GM23338 (cell line): Measurements from ENCODE around the gene PIK3R3. TPM values are rescaled to one million over a fixed set of nuclear protein-coding genes. Genes with fewer than 3 reads are reported as not detected.

Experiments used
- ATAC-seq: fragments of 200-7000 bp; cut with Tn5 transposase; 3 replicates; pipeline ENCODE4 v1.9.1; 2020
- DNase-seq: peaks from one replicate; pipeline ENCODE4 v3.0.0-alpha.2; 2015; ENCODE audit warnings: low spot score
- H2AFZ ChIP-seq: fragments of 200-600 bp; sonication (generic); 2 replicates; pipeline ENCODE4 v1.8.0; 2016; ENCODE audit warnings: antibody characterized with exemption, mild to moderate bottlenecking, moderate library complexity
- H3F3A ChIP-seq: fragments of 200-600 bp; sonication (generic); replicated peaks from 2 replicates; pipeline ENCODE4 v1.8.0; 2017; ENCODE audit warnings: antibody characterized with exemption, mixed run types, low read depth
- H3K27ac ChIP-seq: fragments of 200-600 bp; sonication (generic); 2 replicates; pipeline ENCODE4 v1.6.1; 2016; ENCODE audit warnings: low read depth
- H3K27me3 ChIP-seq: fragments of 200-600 bp; sonication (generic); 2 replicates; pipeline ENCODE4 v1.8.0; 2016; ENCODE audit warnings: mild to moderate bottlenecking, mixed run types, moderate library complexity; ENCODE audit not compliant: insufficient read depth
- H3K36me3 ChIP-seq: fragments of 200-600 bp; sonication (generic); 2 replicates; pipeline ENCODE4 v1.8.0; 2016; ENCODE audit warnings: mild to moderate bottlenecking; ENCODE audit not compliant: insufficient read depth
- H3K4me1 ChIP-seq: fragments of 200-600 bp; sonication (generic); 2 replicates; pipeline ENCODE4 v1.8.0; 2016; ENCODE audit warnings: mild to moderate bottlenecking, moderate library complexity; ENCODE audit not compliant: insufficient read depth
- H3K4me2 ChIP-seq: fragments of 200-600 bp; sonication (generic); 2 replicates; pipeline ENCODE4 v1.7.1; 2017; ENCODE audit warnings: mixed run types
- H3K4me3 ChIP-seq: fragments of 200-600 bp; sonication (generic); 2 replicates; pipeline ENCODE4 v1.6.1; 2016; ENCODE audit warnings: mixed run types
- H3K79me2 ChIP-seq: fragments of 200-600 bp; sonication (generic); replicated peaks from 2 replicates; pipeline ENCODE4 v1.8.0; 2017; ENCODE audit warnings: mild to moderate bottlenecking; ENCODE audit not compliant: insufficient read depth
- H3K9me2 ChIP-seq: fragments of 200-600 bp; sonication (generic); 2 replicates; pipeline ENCODE4 v1.8.0; 2017; ENCODE audit not compliant: insufficient read depth
- H4K20me1 ChIP-seq: fragments of 200-600 bp; sonication (generic); replicated peaks from 2 replicates; pipeline ENCODE4 v1.8.0; 2017; ENCODE audit warnings: mild to moderate bottlenecking; ENCODE audit not compliant: insufficient read depth
- H3K27ac Mint-ChIP-seq: 2 replicates; pipeline ENCODE4 v1.8.0; 2020; ENCODE audit warnings: inconsistent platforms, mild to moderate bottlenecking, moderate library complexity, mixed read lengths
- H3K27me3 Mint-ChIP-seq: 3 replicates; pipeline ENCODE4 v1.8.0; 2022; ENCODE audit warnings: low read depth, mild to moderate bottlenecking, moderate library complexity, mixed read lengths, inconsistent platforms; ENCODE audit not compliant: insufficient read depth, poor library complexity
- H3K36me3 Mint-ChIP-seq: 3 replicates; pipeline ENCODE4 v1.8.0; 2021; ENCODE audit warnings: low read depth, mild to moderate bottlenecking, inconsistent platforms, moderate library complexity, mixed read lengths
- H3K4me1 Mint-ChIP-seq: 3 replicates; pipeline ENCODE4 v1.8.0; 2020; ENCODE audit warnings: mild to moderate bottlenecking, inconsistent platforms, mixed read lengths
- H3K4me3 Mint-ChIP-seq: 3 replicates; pipeline ENCODE4 v1.8.0; 2021; ENCODE audit warnings: moderate library complexity, mild to moderate bottlenecking, inconsistent platforms, mixed read lengths
- H3K9me3 Mint-ChIP-seq: 3 replicates; pipeline ENCODE4 v1.8.0; 2020; ENCODE audit warnings: moderate library complexity, mild to moderate bottlenecking, inconsistent platforms, mixed read lengths
- EZH2phosphoT487 ChIP-seq: fragments of 200-600 bp; sonication (generic); IDR thresholded peaks from one replicate; pipeline ENCODE4 v1.8.1; 2018; ENCODE audit warnings: antibody characterized with exemption; ENCODE audit not compliant: unreplicated experiment
- JUNB ChIP-seq: IDR thresholded peaks from one replicate; pipeline ENCODE4 v1.6.1; 2016; ENCODE audit warnings: antibody characterized with exemption; ENCODE audit not compliant: unreplicated experiment
- NANOG ChIP-seq: IDR thresholded peaks from 2 replicates; pipeline ENCODE4 v1.6.1; 2016; ENCODE audit warnings: antibody characterized with exemption, borderline replicate concordance
- POLR2AphosphoS5 ChIP-seq: IDR thresholded peaks from 2 replicates; pipeline ENCODE4 v1.6.1; 2016; ENCODE audit warnings: antibody characterized with exemption, low read depth
- ZNF114 ChIP-seq: fragments of 250-450 bp; sonication (Bioruptor Pico); IDR thresholded peaks from 2 replicates; pipeline ENCODE4 v1.5.0; 2020; ENCODE audit warnings: mild to moderate bottlenecking, moderate library complexity
- ZNF331 ChIP-seq: fragments of 250-450 bp; sonication (Bioruptor Pico); IDR thresholded peaks from 2 replicates; pipeline ENCODE4 v1.5.0; 2020; ENCODE audit warnings: low read depth, mild to moderate bottlenecking, moderate library complexity
- polyA plus RNA-seq: library from polyadenylated mRNA; unstranded; fragments of >200 nt; fragmentation: Nextera tagmentation; extraction: Ambion mirVana; gene quantifications from 2 replicates; pipeline ENCODE4 v1.2.1, GENCODE V29; 2016
- total RNA-seq: library from RNA; depleted of rRNA; stranded (reverse); fragments of >200 nt; shearing (Covaris generic); gene quantifications from 2 replicates; pipeline ENCODE4 v1.2.3, GENCODE V29; 2014
- TF ChIP-seq, protein P1 (sequence below): fragments of 250-450 bp; sonication (Bioruptor Pico); IDR thresholded peaks from 2 replicates; pipeline ENCODE4 v1.5.0; 2020; ENCODE audit warnings: mild to moderate bottlenecking, moderate library complexity
- TF ChIP-seq, protein P2 (sequence below): IDR thresholded peaks from one replicate; pipeline ENCODE4 v1.6.1; 2018; ENCODE audit warnings: antibody characterized with exemption; ENCODE audit not compliant: unreplicated experiment

Gene PIK3R3
- total and polyA plus RNA-seq, 2 experiments from 2014 or later = 7.5 to 8.6 TPM

DNA sequence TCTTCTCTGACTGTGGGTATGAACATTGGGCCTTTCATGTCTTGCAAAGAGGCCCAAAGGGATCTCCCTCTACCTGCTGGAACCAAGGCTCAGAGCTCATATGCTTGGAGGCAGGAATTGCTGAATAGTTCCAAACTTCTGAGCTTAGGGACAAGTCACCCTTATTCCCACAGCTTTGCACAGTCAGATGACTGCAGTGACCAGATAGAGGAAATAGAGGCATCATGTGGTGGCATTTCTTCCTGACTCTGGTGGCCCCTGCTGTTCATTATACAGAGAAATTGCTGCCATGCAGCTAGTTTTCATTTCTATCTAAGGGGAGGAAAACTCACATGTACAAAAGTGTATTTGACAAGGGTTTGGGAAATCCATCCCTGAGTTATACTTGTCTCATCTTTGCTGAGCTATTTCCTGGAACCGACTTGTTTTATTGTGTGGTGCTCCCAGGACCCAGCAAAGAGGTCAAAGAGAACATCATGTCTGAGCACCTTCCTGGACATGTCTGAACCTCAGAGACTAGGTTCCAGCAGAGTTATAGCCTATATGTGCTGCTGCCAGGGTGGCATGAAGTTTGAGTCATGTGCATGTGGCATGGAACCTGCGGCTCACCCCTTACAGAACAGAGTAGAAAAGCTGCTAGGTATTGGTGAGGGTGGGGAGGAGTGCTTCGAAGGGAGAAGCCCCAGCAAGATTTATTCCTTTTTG is 131.2 kb downstream of the PIK3R3 start (continued):
- TF ChIP-seq, protein P1, sequence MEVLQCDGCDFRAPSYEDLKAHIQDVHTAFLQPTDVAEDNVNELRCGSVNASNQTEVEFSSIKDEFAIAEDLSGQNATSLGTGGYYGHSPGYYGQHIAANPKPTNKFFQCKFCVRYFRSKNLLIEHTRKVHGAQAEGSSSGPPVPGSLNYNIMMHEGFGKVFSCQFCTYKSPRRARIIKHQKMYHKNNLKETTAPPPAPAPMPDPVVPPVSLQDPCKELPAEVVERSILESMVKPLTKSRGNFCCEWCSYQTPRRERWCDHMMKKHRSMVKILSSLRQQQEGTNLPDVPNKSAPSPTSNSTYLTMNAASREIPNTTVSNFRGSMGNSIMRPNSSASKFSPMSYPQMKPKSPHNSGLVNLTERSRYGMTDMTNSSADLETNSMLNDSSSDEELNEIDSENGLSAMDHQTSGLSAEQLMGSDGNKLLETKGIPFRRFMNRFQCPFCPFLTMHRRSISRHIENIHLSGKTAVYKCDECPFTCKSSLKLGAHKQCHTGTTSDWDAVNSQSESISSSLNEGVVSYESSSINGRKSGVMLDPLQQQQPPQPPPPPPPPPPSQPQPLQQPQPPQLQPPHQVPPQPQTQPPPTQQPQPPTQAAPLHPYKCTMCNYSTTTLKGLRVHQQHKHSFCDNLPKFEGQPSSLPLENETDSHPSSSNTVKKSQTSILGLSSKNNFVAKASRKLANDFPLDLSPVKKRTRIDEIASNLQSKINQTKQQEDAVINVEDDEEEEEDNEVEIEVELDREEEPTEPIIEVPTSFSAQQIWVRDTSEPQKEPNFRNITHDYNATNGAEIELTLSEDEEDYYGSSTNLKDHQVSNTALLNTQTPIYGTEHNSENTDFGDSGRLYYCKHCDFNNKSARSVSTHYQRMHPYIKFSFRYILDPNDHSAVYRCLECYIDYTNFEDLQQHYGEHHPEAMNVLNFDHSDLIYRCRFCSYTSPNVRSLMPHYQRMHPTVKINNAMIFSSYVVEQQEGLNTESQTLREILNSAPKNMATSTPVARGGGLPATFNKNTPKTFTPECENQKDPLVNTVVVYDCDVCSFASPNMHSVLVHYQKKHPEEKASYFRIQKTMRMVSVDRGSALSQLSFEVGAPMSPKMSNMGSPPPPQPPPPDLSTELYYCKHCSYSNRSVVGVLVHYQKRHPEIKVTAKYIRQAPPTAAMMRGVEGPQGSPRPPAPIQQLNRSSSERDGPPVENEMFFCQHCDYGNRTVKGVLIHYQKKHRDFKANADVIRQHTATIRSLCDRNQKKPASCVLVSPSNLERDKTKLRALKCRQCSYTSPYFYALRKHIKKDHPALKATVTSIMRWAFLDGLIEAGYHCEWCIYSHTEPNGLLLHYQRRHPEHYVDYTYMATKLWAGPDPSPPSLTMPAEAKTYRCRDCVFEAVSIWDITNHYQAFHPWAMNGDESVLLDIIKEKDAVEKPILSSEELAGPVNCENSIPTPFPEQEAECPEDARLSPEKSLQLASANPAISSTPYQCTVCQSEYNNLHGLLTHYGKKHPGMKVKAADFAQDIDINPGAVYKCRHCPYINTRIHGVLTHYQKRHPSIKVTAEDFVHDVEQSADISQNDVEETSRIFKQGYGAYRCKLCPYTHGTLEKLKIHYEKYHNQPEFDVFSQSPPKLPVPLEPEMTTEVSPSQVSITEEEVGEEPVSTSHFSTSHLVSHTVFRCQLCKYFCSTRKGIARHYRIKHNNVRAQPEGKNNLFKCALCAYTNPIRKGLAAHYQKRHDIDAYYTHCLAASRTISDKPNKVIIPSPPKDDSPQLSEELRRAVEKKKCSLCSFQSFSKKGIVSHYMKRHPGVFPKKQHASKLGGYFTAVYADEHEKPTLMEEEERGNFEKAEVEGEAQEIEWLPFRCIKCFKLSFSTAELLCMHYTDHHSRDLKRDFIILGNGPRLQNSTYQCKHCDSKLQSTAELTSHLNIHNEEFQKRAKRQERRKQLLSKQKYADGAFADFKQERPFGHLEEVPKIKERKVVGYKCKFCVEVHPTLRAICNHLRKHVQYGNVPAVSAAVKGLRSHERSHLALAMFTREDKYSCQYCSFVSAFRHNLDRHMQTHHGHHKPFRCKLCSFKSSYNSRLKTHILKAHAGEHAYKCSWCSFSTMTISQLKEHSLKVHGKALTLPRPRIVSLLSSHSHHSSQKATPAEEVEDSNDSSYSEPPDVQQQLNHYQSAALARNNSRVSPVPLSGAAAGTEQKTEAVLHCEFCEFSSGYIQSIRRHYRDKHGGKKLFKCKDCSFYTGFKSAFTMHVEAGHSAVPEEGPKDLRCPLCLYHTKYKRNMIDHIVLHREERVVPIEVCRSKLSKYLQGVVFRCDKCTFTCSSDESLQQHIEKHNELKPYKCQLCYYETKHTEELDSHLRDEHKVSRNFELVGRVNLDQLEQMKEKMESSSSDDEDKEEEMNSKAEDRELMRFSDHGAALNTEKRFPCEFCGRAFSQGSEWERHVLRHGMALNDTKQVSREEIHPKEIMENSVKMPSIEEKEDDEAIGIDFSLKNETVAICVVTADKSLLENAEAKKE (CRISPR knock-in tag) = no peak

DNA sequence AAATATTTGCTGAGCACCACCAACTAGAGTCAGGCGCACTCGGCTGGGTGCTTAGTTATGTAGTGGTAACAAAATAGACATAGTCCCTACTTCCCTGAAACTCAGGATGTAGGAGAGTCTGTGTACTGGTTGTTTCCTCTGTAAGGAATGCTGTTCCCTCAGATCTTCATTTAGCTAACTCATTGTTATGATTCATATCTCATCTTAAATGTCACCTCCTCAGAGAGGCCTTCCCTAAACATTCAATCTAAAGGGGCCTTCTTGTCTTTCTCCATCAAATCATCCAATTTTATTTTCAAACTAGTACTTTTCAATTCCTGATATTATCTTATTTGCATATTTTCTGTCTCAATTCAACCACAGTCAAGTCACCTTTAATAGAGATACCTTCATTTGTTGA is 132.9 kb downstream of the PIK3R3 start:
- H3K27ac Mint-ChIP-seq = no peak overlapping the region
- H3K9me3 Mint-ChIP-seq = no peaks in the 10 kb centered on the region
- Histone ChIP-seq H3K27me3 (no peaks in the 10 kb centered on the region), H3K27ac (0 out of 2 replicates have a peak overlapping the region, but pooled peaks have one; percentile 8), H3K9me2 (no peaks in the 10 kb centered on the region), H3K4me1 (no peaks in the 10 kb centered on the region), H3K79me2 (0 out of 2 replicates have a peak, but pooled peaks cover 6% of the 10 kb centered on the region), H2AFZ (no peak overlapping the region), H3F3A (no peaks in the 10 kb centered on the region), H3K4me2 (no peak overlapping the region), H3K4me3 (no peak overlapping the region), H3K36me3 (peaks cover 7% of the 10 kb centered on the region; the same call in 1 of the 2 replicates), H4K20me1 (peaks cover 2% of the 10 kb centered on the region; the same call in 1 of the 2 replicates)
- DNase-seq = no peak
- peaks cover 4% of the 10 kb centered on the region for H3K27me3 Mint-ChIP-seq
- peaks cover 6% of the 10 kb centered on the region; the same call in 1 of the 3 replicates for H3K36me3 Mint-ChIP-seq
- ATAC-seq = no peak
- H3K4me1 Mint-ChIP-seq = peaks cover 10% of the 10 kb centered on the region
- no peak overlapping the region for H3K4me3 Mint-ChIP-seq
- TF ChIP-seq JUNB (no peak), ZNF331 (CRISPR knock-in tag) (no peak), NANOG (no peak), ZNF114 (no peak), POLR2AphosphoS5 (no peak), EZH2phosphoT487 (no peak)
- TF ChIP-seq, protein P2, sequence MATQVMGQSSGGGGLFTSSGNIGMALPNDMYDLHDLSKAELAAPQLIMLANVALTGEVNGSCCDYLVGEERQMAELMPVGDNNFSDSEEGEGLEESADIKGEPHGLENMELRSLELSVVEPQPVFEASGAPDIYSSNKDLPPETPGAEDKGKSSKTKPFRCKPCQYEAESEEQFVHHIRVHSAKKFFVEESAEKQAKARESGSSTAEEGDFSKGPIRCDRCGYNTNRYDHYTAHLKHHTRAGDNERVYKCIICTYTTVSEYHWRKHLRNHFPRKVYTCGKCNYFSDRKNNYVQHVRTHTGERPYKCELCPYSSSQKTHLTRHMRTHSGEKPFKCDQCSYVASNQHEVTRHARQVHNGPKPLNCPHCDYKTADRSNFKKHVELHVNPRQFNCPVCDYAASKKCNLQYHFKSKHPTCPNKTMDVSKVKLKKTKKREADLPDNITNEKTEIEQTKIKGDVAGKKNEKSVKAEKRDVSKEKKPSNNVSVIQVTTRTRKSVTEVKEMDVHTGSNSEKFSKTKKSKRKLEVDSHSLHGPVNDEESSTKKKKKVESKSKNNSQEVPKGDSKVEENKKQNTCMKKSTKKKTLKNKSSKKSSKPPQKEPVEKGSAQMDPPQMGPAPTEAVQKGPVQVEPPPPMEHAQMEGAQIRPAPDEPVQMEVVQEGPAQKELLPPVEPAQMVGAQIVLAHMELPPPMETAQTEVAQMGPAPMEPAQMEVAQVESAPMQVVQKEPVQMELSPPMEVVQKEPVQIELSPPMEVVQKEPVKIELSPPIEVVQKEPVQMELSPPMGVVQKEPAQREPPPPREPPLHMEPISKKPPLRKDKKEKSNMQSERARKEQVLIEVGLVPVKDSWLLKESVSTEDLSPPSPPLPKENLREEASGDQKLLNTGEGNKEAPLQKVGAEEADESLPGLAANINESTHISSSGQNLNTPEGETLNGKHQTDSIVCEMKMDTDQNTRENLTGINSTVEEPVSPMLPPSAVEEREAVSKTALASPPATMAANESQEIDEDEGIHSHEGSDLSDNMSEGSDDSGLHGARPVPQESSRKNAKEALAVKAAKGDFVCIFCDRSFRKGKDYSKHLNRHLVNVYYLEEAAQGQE = no peak
